T-helper 1 cell treated with Interleukin-12 subunit alpha and Interleukin-12 subunit beta and Interleukin-4 antibody, amounts not matched to agents 30 μg/mL and 1 μg/mL, for 36 hours (primary cell): ENCODE measurements around the gene RNF40.

Experiments
- H3K27ac Mint-ChIP-seq: one replicate; pipeline ENCODE4 v1.8.0; 2021; ENCODE audit warnings: mild to moderate bottlenecking, mixed read lengths
- H3K27me3 Mint-ChIP-seq: one replicate; pipeline ENCODE4 v1.8.0; 2021; ENCODE audit warnings: low read depth, mixed read lengths
- H3K36me3 Mint-ChIP-seq: one replicate; pipeline ENCODE4 v1.8.0; 2021; ENCODE audit warnings: low read depth, mixed read lengths
- H3K4me1 Mint-ChIP-seq: one replicate; pipeline ENCODE4 v1.8.0; 2021; ENCODE audit warnings: low read depth, mixed read lengths
- H3K4me3 Mint-ChIP-seq: one replicate; pipeline ENCODE4 v1.8.0; 2021; ENCODE audit warnings: mild to moderate bottlenecking, moderate library complexity, mixed read lengths
- H3K9me3 Mint-ChIP-seq: one replicate; pipeline ENCODE4 v1.8.0; 2021; ENCODE audit warnings: mixed read lengths

The RNF40 gene

GRCh38 chr16:30748634-30749445, 13.3 kb upstream of the RNF40 start:
- no peaks in the 10 kb centered on the region for H3K9me3 Mint-ChIP-seq
- no peaks in the 10 kb centered on the region for H3K27me3 Mint-ChIP-seq
- peaks cover 24% of the 10 kb centered on the region for H3K4me1 Mint-ChIP-seq
- peak overlapping the region; percentile 95 for H3K4me3 Mint-ChIP-seq
- peak overlapping the region; percentile 88 for H3K27ac Mint-ChIP-seq
- H3K36me3 Mint-ChIP-seq, result peaks cover 21% of the 10 kb centered on the region

- Mint-ChIP-seq H3K4me3 (no peak overlapping the region), H3K27me3 (no peaks in the 10 kb centered on the region), H3K36me3 (peaks cover 13% of the 10 kb centered on the region), H3K4me1 (peaks cover 24% of the 10 kb centered on the region), H3K27ac (no peak overlapping the region), H3K9me3 (no peaks in the 10 kb centered on the region)
These were observed 11.9 kb upstream of the RNF40 start for GRCh38 chr16:30750201-30750600.

GRCh38 chr16:30750876-30751465, 11.2 kb upstream of the RNF40 start:
- Mint-ChIP-seq H3K27ac (no peak overlapping the region), H3K9me3 (no peaks in the 10 kb centered on the region), H3K4me3 (no peak overlapping the region), H3K4me1 (peaks cover 24% of the 10 kb centered on the region), H3K36me3 (peaks cover 15% of the 10 kb centered on the region), H3K27me3 (no peaks in the 10 kb centered on the region)

DNA sequence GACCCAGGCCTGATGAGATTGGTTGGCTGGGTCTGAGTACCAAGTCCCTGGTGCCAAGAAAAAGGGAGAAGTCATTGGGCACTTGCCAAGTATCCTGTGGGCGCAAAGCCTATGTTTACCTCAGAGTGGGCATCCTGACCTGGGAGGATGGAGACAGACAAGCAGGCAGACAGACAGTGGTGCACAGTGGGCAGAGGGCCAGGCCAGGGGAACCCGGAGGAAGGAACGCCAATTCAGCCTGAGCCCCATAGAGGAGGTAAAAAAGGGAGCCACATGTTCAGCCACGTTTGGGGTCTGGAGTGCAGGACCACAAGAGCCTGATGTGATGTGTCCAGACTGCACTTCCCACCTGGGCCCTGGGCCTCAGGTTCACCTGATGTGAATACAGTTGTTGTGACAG, 8.5 kb upstream of the RNF40 start:
- H3K4me3 Mint-ChIP-seq, result no peak overlapping the region
- H3K27me3 Mint-ChIP-seq, result no peaks in the 10 kb centered on the region
- H3K36me3 Mint-ChIP-seq, result peaks cover 15% of the 10 kb centered on the region
- H3K9me3 Mint-ChIP-seq, result no peaks in the 10 kb centered on the region
- H3K4me1 Mint-ChIP-seq, result peaks cover 12% of the 10 kb centered on the region
- H3K27ac Mint-ChIP-seq, result no peak overlapping the region

GRCh38 chr16:30755955-30756780, 6.0 kb upstream of the RNF40 start:
- no peaks in the 10 kb centered on the region for H3K27me3 Mint-ChIP-seq
- H3K9me3 Mint-ChIP-seq, result no peaks in the 10 kb centered on the region
- peaks cover 12% of the 10 kb centered on the region for H3K4me1 Mint-ChIP-seq
- no peak overlapping the region for H3K4me3 Mint-ChIP-seq
- H3K27ac Mint-ChIP-seq, result peak overlapping the region; percentile 67
- peaks cover 13% of the 10 kb centered on the region for H3K36me3 Mint-ChIP-seq

DNA sequence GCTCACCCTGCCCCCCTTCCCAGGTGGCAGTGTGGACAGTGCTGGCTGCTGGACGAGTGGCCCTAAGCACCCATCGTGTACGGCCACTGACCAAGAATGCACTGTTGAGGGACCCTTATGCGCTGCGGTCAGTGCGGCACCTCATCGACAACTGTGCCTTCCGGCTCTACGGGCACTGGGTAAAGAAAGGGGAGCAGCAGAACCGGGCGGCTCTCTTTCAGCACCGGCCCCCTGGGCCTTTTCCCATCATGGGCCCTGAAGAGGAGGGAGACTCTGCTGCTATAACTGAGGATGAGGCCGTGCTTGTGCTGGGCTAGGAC, 5.4 kb upstream of the RNF40 start:
- Mint-ChIP-seq H3K36me3 (peaks cover 8% of the 10 kb centered on the region), H3K4me3 (no peak overlapping the region), H3K27me3 (no peaks in the 10 kb centered on the region), H3K27ac (peak overlapping the region; percentile 67), H3K4me1 (peaks cover 8% of the 10 kb centered on the region), H3K9me3 (no peaks in the 10 kb centered on the region)

- Mint-ChIP-seq H3K27me3 (no peaks in the 10 kb centered on the region), H3K36me3 (peaks cover 8% of the 10 kb centered on the region), H3K9me3 (no peaks in the 10 kb centered on the region), H3K4me1 (peaks cover 8% of the 10 kb centered on the region), H3K4me3 (no peak overlapping the region), H3K27ac (no peak overlapping the region)
These were observed 4.8 kb upstream of the RNF40 start for GRCh38 chr16:30757316-30757715.

GRCh38 chr16:30758988-30759491, 3.1 kb upstream of the RNF40 start:
- Mint-ChIP-seq H3K36me3 (peaks cover 7% of the 10 kb centered on the region), H3K27ac (no peak overlapping the region), H3K9me3 (no peaks in the 10 kb centered on the region), H3K4me3 (no peak overlapping the region), H3K4me1 (peaks cover 22% of the 10 kb centered on the region), H3K27me3 (no peaks in the 10 kb centered on the region)

DNA sequence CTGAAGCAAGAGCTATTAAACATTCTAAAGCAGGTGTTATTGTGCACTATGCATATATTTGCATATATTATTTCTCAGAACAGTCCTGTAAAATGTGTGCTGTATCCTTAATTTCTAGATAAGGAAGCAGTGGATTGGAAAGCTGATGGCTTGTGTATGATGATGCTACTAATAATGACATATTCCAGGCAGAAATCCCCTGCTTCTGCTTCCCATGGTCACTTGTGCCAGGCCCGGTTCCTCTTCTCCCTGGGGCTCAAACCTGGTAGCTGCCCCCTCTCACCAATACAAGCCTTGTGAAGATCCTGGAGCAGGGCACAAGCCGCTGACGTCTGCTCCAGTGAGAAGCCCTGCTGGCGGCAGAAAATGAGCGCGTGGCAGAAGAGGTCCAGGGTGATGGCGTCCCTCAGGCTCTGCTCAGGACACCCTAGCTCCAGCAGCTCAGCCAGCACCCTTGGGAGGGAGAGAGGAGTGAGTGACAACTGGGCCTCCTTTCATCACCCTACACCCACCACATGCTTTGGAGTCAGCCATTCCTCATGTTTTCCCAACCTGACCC, 2.0 kb upstream of the RNF40 start:
- Mint-ChIP-seq H3K4me1 (peaks cover 22% of the 10 kb centered on the region), H3K9me3 (no peaks in the 10 kb centered on the region), H3K4me3 (peak overlapping the region; percentile 0), H3K27me3 (no peaks in the 10 kb centered on the region), H3K36me3 (peaks cover 10% of the 10 kb centered on the region), H3K27ac (no peak overlapping the region)

GRCh38 chr16:30760577-30761426, 1.3 kb upstream of the RNF40 start:
- Mint-ChIP-seq H3K4me1 (peaks cover 22% of the 10 kb centered on the region), H3K27me3 (no peaks in the 10 kb centered on the region), H3K36me3 (peaks cover 12% of the 10 kb centered on the region), H3K9me3 (no peaks in the 10 kb centered on the region), H3K27ac (peak overlapping the region; percentile 77), H3K4me3 (peak overlapping the region; percentile 86)

- Mint-ChIP-seq H3K27me3 (no peaks in the 10 kb centered on the region), H3K36me3 (peaks cover 17% of the 10 kb centered on the region), H3K27ac (peak overlapping the region; percentile 83), H3K4me3 (peak overlapping the region; percentile 86), H3K9me3 (no peaks in the 10 kb centered on the region), H3K4me1 (peaks cover 22% of the 10 kb centered on the region)
These were observed 645 bp upstream of the RNF40 start for GRCh38 chr16:30761427-30761927.

- H3K4me1 Mint-ChIP-seq, result peaks cover 22% of the 10 kb centered on the region
- H3K27me3 Mint-ChIP-seq, result no peaks in the 10 kb centered on the region
- peak overlapping the region; percentile 83 for H3K27ac Mint-ChIP-seq
- peak overlapping the region; percentile 86 for H3K4me3 Mint-ChIP-seq
- no peaks in the 10 kb centered on the region for H3K9me3 Mint-ChIP-seq
- peaks cover 26% of the 10 kb centered on the region for H3K36me3 Mint-ChIP-seq
These were observed 1.0 kb downstream of the RNF40 start for GRCh38 chr16:30762991-30763725.

- H3K36me3 Mint-ChIP-seq, result peaks cover 32% of the 10 kb centered on the region
- H3K27me3 Mint-ChIP-seq, result no peaks in the 10 kb centered on the region
- H3K4me1 Mint-ChIP-seq, result peaks cover 22% of the 10 kb centered on the region
- H3K27ac Mint-ChIP-seq, result no peak overlapping the region
- H3K9me3 Mint-ChIP-seq, result no peaks in the 10 kb centered on the region
- peak overlapping the region; percentile 38 for H3K4me3 Mint-ChIP-seq
These were observed 2.0 kb downstream of the RNF40 start for GRCh38 chr16:30764086-30764485.
